Loucy (cell line): ENCODE measurements around the gene AIF1.

Experiments used
- CTCF ChIP-seq: fragments of 200-600 bp; sonication (generic); conservative IDR thresholded peaks from 2 replicates; pipeline ENCODE4 v1.5.1; 2014; ENCODE audit warnings: mild to moderate bottlenecking, antibody characterized with exemption, low read length
- EZH2phosphoT487 ChIP-seq: fragments of 200-600 bp; IDR thresholded peaks from 2 replicates; pipeline ENCODE4 v1.6.1; 2018; ENCODE audit warnings: antibody characterized with exemption, mild to moderate bottlenecking, moderate library complexity, borderline replicate concordance

- TF ChIP-seq CTCF (no peak), EZH2phosphoT487 (no peak)
Observed at GRCh38 chr6:31630177-31630934, 15.3 kb downstream of the AIF1 start.
